Ramos (cell line): Measurements from ENCODE around the gene MRO.

ENCODE experiments used
- in situ Hi-C: fragments of 300-500 bp; cut with MboI; formaldehyde crosslinking; loops from one replicate; pipeline ENCODE4 v1.14.3; 2022; ENCODE audit warnings: low sequenced_read_pairs; ENCODE audit not compliant: unreplicated experiment

The MRO gene

DNA sequence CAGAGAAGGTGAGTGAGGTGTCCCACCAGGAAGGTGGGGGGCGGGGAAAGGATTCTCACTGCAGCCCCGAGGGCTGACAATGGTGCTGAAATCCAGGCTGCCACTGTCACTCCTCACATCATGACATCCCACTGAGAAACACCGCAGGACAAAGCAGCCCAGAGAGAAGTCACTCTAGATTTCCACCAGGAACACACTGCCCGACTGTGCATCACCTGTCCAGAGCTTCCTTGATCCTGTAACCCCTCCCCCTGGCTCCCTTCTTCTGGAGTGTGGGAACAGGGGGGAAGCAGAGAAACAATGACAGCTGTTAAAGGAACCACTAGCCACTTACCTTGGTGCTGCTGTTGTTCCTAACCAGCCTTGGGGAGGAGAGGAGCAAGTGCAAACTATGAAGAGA lies 69.9 kb downstream of the MRO start:
- in situ Hi-C loops: no loop called here

GRCh38 chr18:50749421-50749820 lies 70.4 kb downstream of the MRO start:
- in situ Hi-C loops: no loop called here

GRCh38 chr18:50748243-50749229 lies 71.3 kb downstream of the MRO start:
- in situ Hi-C loops: no loop called here

DNA sequence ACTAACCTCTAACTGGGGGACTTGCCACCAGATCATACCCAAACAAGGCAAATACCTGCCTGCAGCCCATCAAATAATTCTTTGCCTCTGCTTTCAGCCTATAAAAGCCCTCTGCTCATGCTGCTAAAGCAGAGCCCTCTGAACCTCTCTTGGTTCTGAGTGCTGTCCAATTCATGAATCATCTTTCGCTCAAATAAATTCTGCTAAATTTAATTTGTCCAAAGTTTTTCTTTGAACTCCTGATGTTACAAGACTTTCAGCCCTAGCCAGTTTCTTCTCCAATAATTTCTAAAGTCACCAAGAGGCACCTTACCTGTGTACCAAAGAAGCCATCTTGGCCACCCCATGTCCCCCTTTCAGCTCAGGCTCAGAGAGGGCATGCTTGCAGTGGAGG lies 72.0 kb downstream of the MRO start:
- in situ Hi-C loops: no loop called here

GRCh38 chr18:50745945-50746344 lies 73.9 kb downstream of the MRO start:
- in situ Hi-C loops: no loop called here
